GM19239 (cell line): ENCODE measurements around the gene SPIB.
A peak's percentile ranks its signal among the peaks of the same experiment; 100 is the strongest.

Experiments
- DNase-seq: peaks from one replicate; pipeline ENCODE4 v3.0.0; 2011; ENCODE audit warnings: low spot score; ENCODE audit not compliant: insufficient read length
- FAIRE-seq: peaks from 2 replicates; lab custom pipeline; 2011; peaks lifted over from hg19 to GRCh38; lab: Jason Lieb, UNC

Gene SPIB

GRCh38 chr19:50418176-50419021 is at the start of gene SPIB:
SPIB (plus strand) TSS chr19:50418938; CDS start chr19:50418963, 25 bp downstream.
- DNase-seq (no peak), FAIRE-seq (peak; percentile 51)

- no peak for FAIRE-seq
Observed at GRCh38 chr19:50371914-50372475, 46.7 kb upstream of the SPIB start.

GRCh38 chr19:50376166-50377050 is 42.3 kb upstream of the SPIB start, which contains the start of gene NR1H2:
NR1H2 (plus strand) TSS chr19:50376457; CDS start chr19:50377606, 1,149 bp downstream.
- DNase-seq, result peak; percentile 88
- FAIRE-seq, result peak; percentile 98

More at GRCh38 chr19:50371914-50372475, 46.7 kb upstream of the SPIB start:
- no peak for DNase-seq

GRCh38 chr19:50377051-50377461 is 41.7 kb upstream of the SPIB start:
- DNase-seq, result no peak
- no peak for FAIRE-seq

GRCh38 chr19:50377517-50377916 is 41.2 kb upstream of the SPIB start:
- no peak for FAIRE-seq
- no peak for DNase-seq

- no peak for FAIRE-seq
Observed at GRCh38 chr19:50378169-50378862, 40.4 kb upstream of the SPIB start.

GRCh38 chr19:50378863-50379236 is 39.9 kb upstream of the SPIB start:
- DNase-seq (no peak), FAIRE-seq (no peak)

More at GRCh38 chr19:50378169-50378862, 40.4 kb upstream of the SPIB start:
- no peak for DNase-seq

GRCh38 chr19:50379602-50380001 is 39.1 kb upstream of the SPIB start:
- DNase-seq (no peak), FAIRE-seq (no peak)

GRCh38 chr19:50380137-50380536 is 38.6 kb upstream of the SPIB start:
- DNase-seq, result no peak
- FAIRE-seq, result no peak

GRCh38 chr19:50380751-50381151 is 38.0 kb upstream of the SPIB start:
- DNase-seq, result no peak
- no peak for FAIRE-seq

- no peak for FAIRE-seq
Observed at GRCh38 chr19:50381881-50382729, 36.6 kb upstream of the SPIB start.

GRCh38 chr19:50383001-50383851 is 35.5 kb upstream of the SPIB start:
- DNase-seq (no peak), FAIRE-seq (peak; percentile 23)

More at GRCh38 chr19:50381881-50382729, 36.6 kb upstream of the SPIB start:
- no peak for DNase-seq

- FAIRE-seq, result peak; percentile 97
Observed at GRCh38 chr19:50383852-50384684, 34.7 kb upstream of the SPIB start, which contains the start of gene POLD1. POLD1 (plus strand) TSS chr19:50384347; CDS start chr19:50398852, 14,505 bp downstream.

GRCh38 chr19:50384685-50385535 is 33.8 kb upstream of the SPIB start:
- DNase-seq, result no peak
- FAIRE-seq, result peak; percentile 45

More at GRCh38 chr19:50383852-50384684, 34.7 kb upstream of the SPIB start, which contains the start of gene POLD1:
- peak; percentile 96 for DNase-seq

- FAIRE-seq (no peak), DNase-seq (no peak)
Observed at GRCh38 chr19:50387176-50387867, 31.4 kb upstream of the SPIB start.

- DNase-seq (no peak), FAIRE-seq (no peak)
Observed at GRCh38 chr19:50387868-50388245, 30.9 kb upstream of the SPIB start.
